CD4-positive, alpha-beta T cell treated with Interleukin-6 for 4 hours (primary cell): ENCODE data around the gene DCTN4.
"Not testable (repeated sequence)": the region's sequence is repeated elsewhere in the genome, so short reads cannot be mapped to it uniquely, and the experiment has no call there.

Experiments
- DNase-seq: peaks from one replicate; pipeline ENCODE4 v3.0.0-alpha.2; 2020; ENCODE audit warnings: mixed read lengths

DCTN4 gene

GRCh38 chr5:150758531-150759333, at the start of gene DCTN4:
Gene DCTN4, minus strand, starts transcription at chr5:150759017. Its CDS starts 24 bp downstream, at chr5:150758993.
- DNase-seq = peak; percentile 94

GRCh38 chr5:150804388-150804787, 45.6 kb upstream of the DCTN4 start:
- DNase-seq = no peak

- no peak for DNase-seq
Measured at GRCh38 chr5:150801117-150801927, 42.5 kb upstream of the DCTN4 start.

GRCh38 chr5:150797384-150797783, 38.6 kb upstream of the DCTN4 start:
- no peak for DNase-seq

GRCh38 chr5:150794927-150795326, 36.1 kb upstream of the DCTN4 start:
- no peak for DNase-seq

GRCh38 chr5:150793423-150793888, 34.6 kb upstream of the DCTN4 start:
- DNase-seq = not testable (repeated sequence)

- DNase-seq = no peak
Measured at GRCh38 chr5:150791536-150791935, 32.7 kb upstream of the DCTN4 start.

- peak; percentile 76 for DNase-seq
Measured at GRCh38 chr5:150789943-150790611, 31.3 kb upstream of the DCTN4 start.

GRCh38 chr5:150789450-150789849, 30.6 kb upstream of the DCTN4 start:
- DNase-seq = no peak

GRCh38 chr5:150788977-150789376, 30.2 kb upstream of the DCTN4 start:
- no peak for DNase-seq

- no peak for DNase-seq
Measured at GRCh38 chr5:150787656-150788055, 28.8 kb upstream of the DCTN4 start.

- DNase-seq = no peak
Measured at GRCh38 chr5:150786876-150787275, 28.1 kb upstream of the DCTN4 start.

- DNase-seq = no peak
Measured at GRCh38 chr5:150785950-150786349, 27.1 kb upstream of the DCTN4 start.

- peak; percentile 77 for DNase-seq
Measured at GRCh38 chr5:150783422-150783928, 24.7 kb upstream of the DCTN4 start.

- no peak for DNase-seq
Measured at GRCh38 chr5:150782850-150783249, 24.0 kb upstream of the DCTN4 start.

GRCh38 chr5:150781706-150782614, 23.1 kb upstream of the DCTN4 start:
- DNase-seq = no peak

GRCh38 chr5:150780816-150781221, 22.0 kb upstream of the DCTN4 start:
- DNase-seq = no peak

- peak; percentile 19 for DNase-seq
Measured at GRCh38 chr5:150780187-150780692, 21.4 kb upstream of the DCTN4 start.

- no peak for DNase-seq
Measured at GRCh38 chr5:150779397-150780186, 20.8 kb upstream of the DCTN4 start.

- peak; percentile 80 for DNase-seq
Measured at GRCh38 chr5:150778517-150779396, 19.9 kb upstream of the DCTN4 start, which contains the start of gene SMIM3. Gene SMIM3, plus strand, starts transcription at chr5:150778757. Its CDS starts 16,684 bp downstream, at chr5:150795441.
